WERI-Rb-1 (cell line): ENCODE results near the gene PHC2.
A peak's percentile ranks its signal among the peaks of the same experiment; 100 is the strongest.

Experiments used
- DNase-seq: peaks from one replicate; pipeline ENCODE4 v3.0.0-alpha.2; 2020
- H3K27ac ChIP-seq: fragments of 250-450 bp; sonication (Bioruptor Pico); 2 replicates; pipeline ENCODE4 v1.5.1; 2020; ENCODE audit warnings: mild to moderate bottlenecking, moderate library complexity
- H3K27me3 ChIP-seq: fragments of 250-450 bp; sonication (Bioruptor Pico); 2 replicates; pipeline ENCODE4 v1.5.1; 2021; ENCODE audit warnings: mild to moderate bottlenecking, low read depth, moderate library complexity; ENCODE audit not compliant: insufficient read depth, severe bottlenecking
- H3K36me3 ChIP-seq: fragments of 250-450 bp; sonication (Bioruptor Pico); 2 replicates; pipeline ENCODE4 v1.5.1; 2020; ENCODE audit warnings: mild to moderate bottlenecking, moderate library complexity
- H3K4me3 ChIP-seq: 2 replicates; pipeline ENCODE4 v1.5.1; 2011; ENCODE audit warnings: low read depth, mild to moderate bottlenecking, control low read depth, low read length
- H3K9me3 ChIP-seq: fragments of 250-450 bp; sonication (Bioruptor Pico); 2 replicates; pipeline ENCODE4 v1.5.1; 2021; ENCODE audit warnings: mild to moderate bottlenecking, moderate library complexity; ENCODE audit not compliant: severe bottlenecking
- CTCF ChIP-seq: IDR thresholded peaks from 2 replicates; pipeline ENCODE4 v1.5.1; 2011; ENCODE audit warnings: low read depth, mild to moderate bottlenecking, control low read depth, inconsistent platforms, low read length

Gene PHC2

DNA sequence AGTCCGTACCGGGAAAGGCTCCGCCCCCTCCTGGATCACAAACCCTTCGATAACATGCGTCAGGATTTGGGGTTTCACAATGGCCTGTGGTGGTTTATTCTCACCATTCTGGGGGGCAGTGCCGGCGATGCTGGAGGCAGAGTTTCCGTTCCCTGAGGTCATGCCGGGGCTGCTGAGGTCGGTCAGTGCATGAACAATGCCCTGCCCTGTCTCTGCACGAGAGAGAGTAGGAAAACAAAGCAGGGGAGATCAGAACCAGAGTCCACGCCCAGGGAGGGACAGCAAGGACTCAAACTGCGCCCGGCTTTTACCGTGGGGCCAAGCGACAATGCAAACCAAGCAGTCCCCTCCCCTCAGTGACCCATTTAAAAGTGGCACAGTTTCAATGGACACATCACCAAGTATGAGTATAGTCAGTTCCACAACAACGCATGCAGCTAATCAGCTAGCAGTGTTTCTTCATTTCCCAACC lies 96.8 kb downstream of the PHC2 start:
- H3K9me3 ChIP-seq: no peaks in the 10 kb centered on the region
- no peak for DNase-seq
- no peak for TF ChIP-seq CTCF
- no peak overlapping the region for H3K4me3 ChIP-seq
- H3K27me3 ChIP-seq: no peaks in the 10 kb centered on the region
- peak overlapping the region; percentile 99 for H3K27ac ChIP-seq
- H3K36me3 ChIP-seq: peaks cover 67% of the 10 kb centered on the region

DNA sequence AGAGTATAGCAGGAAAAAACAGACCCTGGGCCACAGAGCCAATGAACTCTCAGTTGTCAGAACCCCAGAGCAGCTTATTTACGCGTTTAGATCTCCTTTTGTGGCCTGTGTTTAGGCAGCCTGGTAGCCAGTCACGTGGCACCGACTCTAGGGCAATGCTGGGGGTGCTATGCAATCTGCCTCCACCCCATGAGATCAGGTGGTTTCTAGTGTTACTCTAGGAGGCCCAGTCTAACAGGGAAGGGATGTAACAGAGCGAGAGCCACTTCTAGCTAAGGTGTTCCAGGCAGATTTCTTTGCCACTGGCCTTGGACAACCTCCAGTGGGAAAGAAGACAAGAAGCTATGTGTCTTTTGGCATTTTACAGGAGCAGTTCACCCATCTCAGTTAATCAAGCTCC lies 98.0 kb downstream of the PHC2 start:
- Histone ChIP-seq H3K27me3 (no peaks in the 10 kb centered on the region), H3K9me3 (no peaks in the 10 kb centered on the region), H3K4me3 (no peak overlapping the region), H3K36me3 (peaks cover 77% of the 10 kb centered on the region), H3K27ac (peak overlapping the region; percentile 18; the same call in 1 of the 2 replicates)
- TF ChIP-seq CTCF: no peak
- DNase-seq: no peak

- TF ChIP-seq CTCF: no peak
- H3K36me3 ChIP-seq: peaks cover 82% of the 10 kb centered on the region
- no peak overlapping the region; the same call in 1 of the 2 replicates for H3K27ac ChIP-seq
- no peaks in the 10 kb centered on the region for H3K27me3 ChIP-seq
- no peak for DNase-seq
- no peak overlapping the region for H3K4me3 ChIP-seq
- H3K9me3 ChIP-seq: no peaks in the 10 kb centered on the region
Measured at GRCh38 chr1:33332357-33332789, 98.5 kb downstream of the PHC2 start.

DNA sequence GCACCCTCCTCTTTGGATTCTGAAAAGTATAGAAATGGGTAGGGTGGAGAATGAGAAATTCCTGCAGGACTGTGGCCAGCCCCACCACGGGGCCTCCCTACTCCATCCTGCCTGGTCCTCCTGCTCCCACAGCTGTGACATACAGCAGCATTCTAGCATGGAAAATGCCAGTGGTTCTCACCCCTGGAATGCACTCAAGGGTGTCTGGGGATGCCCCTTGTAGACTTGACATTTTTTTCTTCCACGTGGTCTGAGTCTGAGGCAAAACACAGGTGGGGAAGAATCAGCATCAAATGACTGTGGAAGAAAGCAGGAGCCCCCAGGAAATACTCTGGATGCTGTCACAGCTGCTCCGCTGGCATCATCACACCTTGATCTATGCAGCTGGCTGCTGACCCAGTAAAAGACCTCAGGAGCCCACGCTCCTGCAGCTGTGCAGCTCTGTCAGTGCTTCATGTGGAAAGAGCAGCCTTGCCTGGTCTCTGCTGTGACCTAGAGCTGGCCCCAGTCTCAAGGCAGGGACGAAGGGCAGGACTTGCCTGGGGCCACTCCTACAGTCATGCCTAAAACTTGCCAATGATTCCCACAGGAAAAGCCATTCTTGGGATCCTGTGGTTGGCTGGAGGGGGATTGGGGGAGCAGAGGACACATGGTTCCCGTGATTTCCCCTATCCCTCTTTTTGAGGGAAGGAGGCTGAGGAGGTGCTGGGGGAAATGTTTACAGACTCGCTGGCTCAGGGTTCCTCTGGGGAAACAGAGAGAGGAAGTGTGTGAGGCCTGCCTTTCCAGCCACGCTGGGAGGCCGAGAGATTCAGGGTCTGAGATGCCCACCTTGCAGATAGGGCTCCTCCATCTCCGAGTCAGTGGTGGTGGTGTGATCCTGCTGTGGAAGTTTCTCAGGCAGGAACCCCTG lies 99.2 kb downstream of the PHC2 start:
- H3K27me3 ChIP-seq: no peaks in the 10 kb centered on the region
- no peak overlapping the region for H3K4me3 ChIP-seq
- no peak for TF ChIP-seq CTCF
- peaks cover 89% of the 10 kb centered on the region for H3K36me3 ChIP-seq
- H3K9me3 ChIP-seq: no peaks in the 10 kb centered on the region
- H3K27ac ChIP-seq: no peak overlapping the region
- DNase-seq: no peak

DNA sequence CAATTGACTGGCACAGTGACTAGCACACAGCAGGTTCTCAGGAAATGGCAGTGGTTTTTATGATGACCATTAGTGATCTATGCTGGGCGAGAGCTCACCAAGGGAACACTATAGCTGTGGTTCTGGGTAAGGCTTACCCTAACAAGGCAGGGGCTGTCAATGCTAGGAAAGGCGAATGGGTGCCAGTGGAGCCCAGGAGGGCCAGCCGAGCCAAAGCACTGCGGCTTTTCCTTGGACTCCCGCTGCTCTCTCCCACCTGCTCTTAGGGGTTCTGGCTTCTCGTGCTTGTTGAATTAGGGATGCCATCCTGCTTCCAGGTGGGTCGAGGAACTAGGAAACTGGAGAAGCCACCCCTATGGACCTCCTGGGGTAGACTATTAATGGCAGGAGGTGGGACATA lies 100.0 kb downstream of the PHC2 start:
- no peaks in the 10 kb centered on the region for H3K27me3 ChIP-seq
- no peaks in the 10 kb centered on the region for H3K9me3 ChIP-seq
- H3K4me3 ChIP-seq: no peak overlapping the region
- TF ChIP-seq CTCF: no peak
- peaks cover 97% of the 10 kb centered on the region for H3K36me3 ChIP-seq
- H3K27ac ChIP-seq: no peak overlapping the region
- no peak for DNase-seq
